ENCODE results near the gene SCAMP4. TPM values are rescaled to one million over a fixed set of nuclear protein-coding genes. Genes with fewer than 3 reads are reported as not detected.

Gene SCAMP4
- total and polyA plus RNA-seq, 2 experiments from 2014 or later, result 39.4 to 106 TPM

- H3K4me1 Mint-ChIP-seq, result peaks cover 45% of the 10 kb centered on the region
- no peaks in the 10 kb centered on the region for H3K36me3 ChIP-seq (ENCODE audit: insufficient read depth)
- peaks cover 3% of the 10 kb centered on the region; the same call in 1 of the 3 replicates for H3K36me3 Mint-ChIP-seq (ENCODE audit: low read depth)
- H3K4me1 ChIP-seq (ENCODE audit: insufficient read depth), result peaks cover 63% of the 10 kb centered on the region
- H3K9me3 Mint-ChIP-seq, result no peaks in the 10 kb centered on the region
- ATAC-seq (peak; percentile 3), DNase-seq (ENCODE audit: low spot score) (no peak)
- peak overlapping the region; percentile 98 for H3K4me2 ChIP-seq
- peak overlapping the region; percentile 55 for H3K4me3 Mint-ChIP-seq
- peaks cover 16% of the 10 kb centered on the region for H3K27me3 ChIP-seq (ENCODE audit: insufficient read depth)
- H3K9me2 ChIP-seq (ENCODE audit: insufficient read depth), result no peaks in the 10 kb centered on the region
- peaks cover 10% of the 10 kb centered on the region; the same call in 1 of the 2 replicates for H3F3A ChIP-seq (replicated peaks; ENCODE audit: low read depth)
- H4K20me1 ChIP-seq (replicated peaks; ENCODE audit: insufficient read depth), result peaks cover 21% of the 10 kb centered on the region; the same call in 1 of the 2 replicates
- H3K79me2 ChIP-seq (replicated peaks; ENCODE audit: insufficient read depth), result peaks cover 57% of the 10 kb centered on the region
- no peak for TF ChIP-seq EZH2phosphoT487 (IDR thresholded peaks at IDR 0.05; ENCODE audit: unreplicated experiment)
- TF ChIP-seq CREB1 (CRISPR knock-in tag; IDR thresholded peaks at IDR 0.05; ENCODE audit: low read depth), result peak; percentile 9; the same call in 1 of the 2 replicates
- H3K27me3 Mint-ChIP-seq (ENCODE audit: insufficient read depth, low read depth, poor library complexity), result peaks cover 22% of the 10 kb centered on the region
- no peak overlapping the region for H3K27ac Mint-ChIP-seq
- no peak overlapping the region for H3K27ac ChIP-seq (ENCODE audit: low read depth)
- peak overlapping the region; percentile 94 for H3K4me3 ChIP-seq
- H2AFZ ChIP-seq, result no peak overlapping the region
These were observed 45.8 kb upstream of the SCAMP4 start for GRCh38 chr19:1859331-1859781.

GRCh38 chr19:1860042-1860775 lies 45.0 kb upstream of the SCAMP4 start:
- H3K27ac ChIP-seq (ENCODE audit: low read depth), result no peak overlapping the region
- no peaks in the 10 kb centered on the region for H3K9me2 ChIP-seq (ENCODE audit: insufficient read depth)
- peaks cover 57% of the 10 kb centered on the region for H3K79me2 ChIP-seq (replicated peaks; ENCODE audit: insufficient read depth)
- peaks cover 21% of the 10 kb centered on the region for H3K27me3 Mint-ChIP-seq (ENCODE audit: insufficient read depth, low read depth, poor library complexity)
- peaks cover 37% of the 10 kb centered on the region; the same call in 2 of the 3 replicates for H3K4me1 Mint-ChIP-seq
- no peak overlapping the region for H3K27ac Mint-ChIP-seq
- no peak overlapping the region for H2AFZ ChIP-seq
- 0 out of 2 replicates have a peak, but pooled peaks cover 8% of the 10 kb centered on the region for H3F3A ChIP-seq (replicated peaks; ENCODE audit: low read depth)
- H3K4me3 Mint-ChIP-seq, result peak overlapping the region; percentile 90
- H3K4me3 ChIP-seq, result peak overlapping the region; percentile 94
- ATAC-seq, result no peak
- peak overlapping the region; percentile 98 for H3K4me2 ChIP-seq
- no peak for TF ChIP-seq CREB1 (CRISPR knock-in tag; IDR thresholded peaks at IDR 0.05; ENCODE audit: low read depth)
- no peak for TF ChIP-seq ETS1 (IDR thresholded peaks at IDR 0.05)
- no peak for TF ChIP-seq ZNF114 (CRISPR knock-in tag; IDR thresholded peaks at IDR 0.05)
- TF ChIP-seq STAT1 (IDR thresholded peaks at IDR 0.05; ENCODE audit: unreplicated experiment), result no peak
- H3K27me3 ChIP-seq (ENCODE audit: insufficient read depth), result peaks cover 16% of the 10 kb centered on the region
- no peaks in the 10 kb centered on the region; the same call in 2 of the 3 replicates for H3K36me3 Mint-ChIP-seq (ENCODE audit: low read depth)
- H3K36me3 ChIP-seq (ENCODE audit: insufficient read depth), result no peaks in the 10 kb centered on the region
- peaks cover 21% of the 10 kb centered on the region; the same call in 1 of the 2 replicates for H4K20me1 ChIP-seq (replicated peaks; ENCODE audit: insufficient read depth)
- peaks cover 59% of the 10 kb centered on the region for H3K4me1 ChIP-seq (ENCODE audit: insufficient read depth)
- peak; percentile 73 for DNase-seq (ENCODE audit: low spot score)
- no peaks in the 10 kb centered on the region for H3K9me3 Mint-ChIP-seq

GRCh38 chr19:1860821-1861598 lies 44.2 kb upstream of the SCAMP4 start:
- Histone ChIP-seq H2AFZ (no peak overlapping the region), H3K9me2 (ENCODE audit: insufficient read depth) (no peaks in the 10 kb centered on the region), H3F3A (replicated peaks; ENCODE audit: low read depth) (0 out of 2 replicates have a peak, but pooled peaks cover 8% of the 10 kb centered on the region), H3K4me2 (peak overlapping the region; percentile 98), H3K79me2 (replicated peaks; ENCODE audit: insufficient read depth) (peaks cover 51% of the 10 kb centered on the region), H3K27ac (ENCODE audit: low read depth) (no peak overlapping the region), H3K36me3 (ENCODE audit: insufficient read depth) (no peaks in the 10 kb centered on the region), H4K20me1 (replicated peaks; ENCODE audit: insufficient read depth) (peaks cover 21% of the 10 kb centered on the region; the same call in 1 of the 2 replicates), H3K4me3 (peak overlapping the region; percentile 94), H3K4me1 (ENCODE audit: insufficient read depth) (peaks cover 54% of the 10 kb centered on the region), H3K27me3 (ENCODE audit: insufficient read depth) (peaks cover 16% of the 10 kb centered on the region)
- Mint-ChIP-seq H3K4me3 (peak overlapping the region; percentile 90), H3K27me3 (ENCODE audit: insufficient read depth, low read depth, poor library complexity) (peaks cover 25% of the 10 kb centered on the region), H3K36me3 (ENCODE audit: low read depth) (no peaks in the 10 kb centered on the region; the same call in 2 of the 3 replicates), H3K9me3 (no peaks in the 10 kb centered on the region), H3K27ac (no peak overlapping the region), H3K4me1 (peaks cover 39% of the 10 kb centered on the region; the same call in 2 of the 3 replicates)
- no peak for TF ChIP-seq CTCF (conservative IDR thresholded peaks at IDR 0.05; ENCODE audit: low read depth in 2 of 2)
- ATAC-seq (no peak), DNase-seq (ENCODE audit: low spot score) (no peak)

Data from GM23338 (cell line).